IMR-90 (cell line): ENCODE measurements around the gene GALNT14. TPM values are rescaled to one million over a fixed set of nuclear protein-coding genes. Genes with fewer than 3 reads are reported as not detected.

ENCODE experiments used
- ATAC-seq: fragments of 200-7000 bp; cut with Tn5 transposase; 2 replicates; pipeline ENCODE4 v1.9.1; 2020; ENCODE audit warnings: low read depth, mild to moderate bottlenecking, moderate library complexity
- BruUV-seq: library from RNA; stranded (reverse); fragments of 400-500 nt; replicated peaks from 2 replicates; lab custom pipeline; 2021; lab: Mats Ljungman, UMichigan
- CTCF ChIA-PET: fragments of 300-600 bp; formaldehyde crosslinking; extraction: SDS; loops from one replicate; lab custom pipeline; 2021; ENCODE audit warnings: antibody characterized with exemption; lab: Yijun Ruan, JAX
- POLR2A ChIA-PET: fragments of 300-600 bp; sonication (Branson Sonifier 250); formaldehyde crosslinking; loops from one replicate; lab custom pipeline; 2022; ENCODE audit warnings: antibody characterized with exemption; ENCODE audit not compliant: unreplicated experiment; lab: Charles Lee
- DNase-seq: peaks from one replicate; pipeline ENCODE4 v3.0.0; 2013
- H2AFZ ChIP-seq: replicated peaks from 2 replicates; pipeline ENCODE3; 2013; ENCODE audit warnings: low read length, mild to moderate bottlenecking; ENCODE audit not compliant: poor library complexity
- H2AK5ac ChIP-seq: 2 replicates; pipeline ENCODE4 v1.6.1; 2013; ENCODE audit warnings: low read depth, low read length, inconsistent platforms
- H2AK9ac ChIP-seq: replicated peaks from 2 replicates; pipeline ENCODE3; 2013; ENCODE audit warnings: mild to moderate bottlenecking, low read depth, low read length, moderate library complexity; ENCODE audit not compliant: poor library complexity
- H2BK120ac ChIP-seq: 2 replicates; pipeline ENCODE4 v1.6.1; 2013; ENCODE audit warnings: low read depth, low read length, inconsistent platforms
- H2BK15ac ChIP-seq: 3 replicates; pipeline ENCODE4 v1.6.1; 2013; ENCODE audit warnings: low read depth, low read length, inconsistent platforms
- H2BK20ac ChIP-seq: 2 replicates; pipeline ENCODE4 v1.6.1; 2013; ENCODE audit warnings: low read depth, mild to moderate bottlenecking, inconsistent platforms, low read length, moderate library complexity
- H2BK5ac ChIP-seq: 2 replicates; pipeline ENCODE4 v1.6.1; 2013; ENCODE audit warnings: mild to moderate bottlenecking, low read depth, low read length, inconsistent platforms; ENCODE audit not compliant: poor library complexity, severe bottlenecking
- H3K14ac ChIP-seq: replicated peaks from 2 replicates; pipeline ENCODE4 v1.6.1; 2013; ENCODE audit warnings: low read depth, low read length, inconsistent platforms
- H3K18ac ChIP-seq: 2 replicates; pipeline ENCODE4 v1.6.1; 2013; ENCODE audit warnings: low read depth, low read length, control low read depth
- H3K23ac ChIP-seq: 2 replicates; pipeline ENCODE4 v1.6.1; 2013; ENCODE audit warnings: low read depth, low read length, inconsistent platforms
- H3K27ac ChIP-seq: 2 replicates; pipeline ENCODE4 v1.5.1; 2013; ENCODE audit warnings: mild to moderate bottlenecking, control low read depth, low read length; ENCODE audit not compliant: insufficient read depth
- H3K27me3 ChIP-seq: 2 replicates; pipeline ENCODE4 v1.6.1; 2013; ENCODE audit warnings: low read length; ENCODE audit not compliant: control insufficient read depth, insufficient read depth
- H3K36me3 ChIP-seq: 2 replicates; pipeline ENCODE4 v1.6.1; 2013; ENCODE audit warnings: low read length, mixed read lengths; ENCODE audit not compliant: control insufficient read depth, insufficient read depth
- H3K4ac ChIP-seq: 2 replicates; pipeline ENCODE4 v1.6.1; 2013; ENCODE audit warnings: low read depth, low read length, inconsistent platforms
- H3K4me1 ChIP-seq: 2 replicates; pipeline ENCODE4 v1.6.1; 2013; ENCODE audit warnings: low read length, mixed read lengths; ENCODE audit not compliant: control insufficient read depth, insufficient read depth
- H3K4me2 ChIP-seq: 2 replicates; pipeline ENCODE4 v1.6.1; 2013; ENCODE audit warnings: low read depth, mild to moderate bottlenecking, control low read depth, low read length, moderate library complexity
- H3K4me3 ChIP-seq: 2 replicates; pipeline ENCODE4 v1.5.1; 2013; ENCODE audit warnings: low read depth, mild to moderate bottlenecking, control low read depth, low read length, moderate library complexity; ENCODE audit not compliant: insufficient read depth
- H3K56ac ChIP-seq: 2 replicates; pipeline ENCODE4 v1.6.1; 2013; ENCODE audit warnings: low read length, inconsistent platforms; ENCODE audit not compliant: insufficient read depth; ENCODE audit errors: extremely low read depth
- H3K79me1 ChIP-seq, 2 experiments: 2 replicates each; pipeline ENCODE4 v1.6.1; 2013; ENCODE audit warnings: low read length in 2 of 2, inconsistent platforms in 1 of 2, low read depth in 1 of 2
- H3K9ac ChIP-seq: 2 replicates; pipeline ENCODE4 v1.6.1; 2013; ENCODE audit warnings: low read depth, low read length, control low read depth
- H3K9me1 ChIP-seq: 2 replicates; pipeline ENCODE4 v1.6.1; 2013; ENCODE audit warnings: low read length, inconsistent platforms; ENCODE audit not compliant: insufficient read depth
- H3K9me3 ChIP-seq: 2 replicates; pipeline ENCODE4 v1.6.1; 2013; ENCODE audit warnings: low read length; ENCODE audit not compliant: control insufficient read depth, insufficient read depth
- H4K20me1 ChIP-seq: 2 replicates; pipeline ENCODE4 v1.6.1; 2013; ENCODE audit warnings: low read length, inconsistent platforms; ENCODE audit not compliant: insufficient read depth
- H4K5ac ChIP-seq: 2 replicates; pipeline ENCODE4 v1.6.1; 2013; ENCODE audit warnings: mild to moderate bottlenecking, low read depth, low read length, control low read depth
- H4K8ac ChIP-seq, 2 experiments: 2 replicates each; pipeline ENCODE4 v1.6.1; 2013; ENCODE audit warnings: low read depth in 2 of 2, low read length in 2 of 2, control low read depth in 1 of 2, inconsistent platforms in 1 of 2
- H4K91ac ChIP-seq: 2 replicates; pipeline ENCODE4 v1.6.1; 2013; ENCODE audit warnings: low read depth, low read length, inconsistent platforms; ENCODE audit not compliant: insufficient read depth
- CHD1 ChIP-seq: IDR thresholded peaks from 2 replicates; pipeline ENCODE4 v1.6.1; 2012; ENCODE audit warnings: low read depth, low read length, improper control_type of control experiment
- NFE2L2 ChIP-seq: fragments of 150-350 bp; IDR thresholded peaks from 2 replicates; pipeline ENCODE4 v1.6.1; 2016; ENCODE audit warnings: low read depth, mild to moderate bottlenecking, low read length
- RAD21 ChIP-seq: IDR thresholded peaks from 2 replicates; pipeline ENCODE4 v1.6.1; 2012; ENCODE audit warnings: low read length, improper control_type of control experiment
- WGBS, 2 experiments: methylation state at CpG; one replicate each; pipeline versions ENCODE4 v1.1.5 to v1.1.7; 2013; ENCODE audit warnings: missing lambda C conversion rate in 2 of 2; ENCODE audit not compliant: insufficient read length in 1 of 2; ENCODE audit errors: extremely low coverage in 2 of 2; 5-methylcytosine and 5-hydroxymethylcytosine counted together
- dilution Hi-C: fragments of 300-500 bp; cut with HindIII; formaldehyde crosslinking; loops from one replicate; pipeline ENCODE4 v1.14.3; 2018; ENCODE audit warnings: low sequenced_read_pairs; ENCODE audit not compliant: unreplicated experiment
- in situ Hi-C: fragments of 300-500 bp; cut with MboI; formaldehyde crosslinking; loops from 3 replicates; pipeline ENCODE4 v1.14.3; 2019; ENCODE audit warnings: low sequenced_read_pairs, inconsistent platforms, mixed read lengths
- intact Hi-C: fragments of 100-400 bp; cut with micrococcal nuclease; formaldehyde crosslinking; loops from 2 replicates; pipeline ENCODE4 v1.10.0; 2022
- polyA plus RNA-seq, 3 experiments: library from polyadenylated mRNA; depleted of rRNA; stranded (reverse); fragments of >200 nt; gene quantifications; 2 replicates each; pipeline ENCODE4 v1.2.3, GENCODE V29; 2012; ENCODE audit warnings: low replicate concordance in 1 of 3
- total RNA-seq: library from RNA; depleted of rRNA; stranded (reverse); fragments of >200 nt; gene quantifications from 2 replicates; pipeline ENCODE4 v1.2.3, GENCODE V29; 2012
- TF ChIP-seq, protein P1 (sequence below): fragments of 150-350 bp; IDR thresholded peaks from 2 replicates; pipeline ENCODE4 v1.6.1; 2016; ENCODE audit warnings: low read depth, mild to moderate bottlenecking, low read length, moderate library complexity, borderline replicate concordance

Gene GALNT14
- total and polyA plus RNA-seq, 2 of the 4 experiments (the other 2 are of a cell fraction), result 0.15 to 0.18 TPM

DNA sequence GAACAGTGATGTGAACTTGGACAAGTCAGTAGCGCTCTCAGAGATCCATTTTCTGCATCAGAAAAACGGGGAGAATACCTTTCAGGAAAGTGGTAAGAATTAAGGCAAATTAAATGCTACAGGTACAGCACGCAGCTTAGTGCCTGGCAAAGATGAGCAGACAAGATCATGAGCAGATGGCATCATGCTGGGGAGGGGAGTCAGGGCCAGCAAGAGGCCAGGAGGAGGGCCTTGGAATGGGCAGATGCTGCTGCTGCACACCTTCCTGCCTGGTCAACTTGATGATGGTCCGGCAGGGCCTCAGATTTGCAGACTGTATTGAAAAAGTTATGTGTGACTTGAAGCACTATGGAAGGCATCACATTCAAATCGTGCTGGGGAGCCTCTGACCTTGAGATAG is 72.9 kb downstream of the GALNT14 start:
- Histone ChIP-seq H3K9me3 (no peaks in the 10 kb centered on the region), H3K4me2 (no peak overlapping the region), H4K20me1 (no peaks in the 10 kb centered on the region), H3K23ac (no peak overlapping the region), H2BK120ac (no peak overlapping the region), H3K18ac (no peak overlapping the region), H3K79me1 (no peaks in the 10 kb centered on the region), H3K14ac (no peak overlapping the region), H2AK5ac (no peak overlapping the region), H3K4ac (no peak overlapping the region), H2BK20ac (no peak overlapping the region), H4K91ac (no peak overlapping the region), H3K27me3 (no peaks in the 10 kb centered on the region), H3K4me1 (no peaks in the 10 kb centered on the region), H3K9me1 (no peaks in the 10 kb centered on the region), H3K9ac (no peak overlapping the region), H2AK9ac (no peak overlapping the region), H3K27ac (no peak overlapping the region), H3K36me3 (no peaks in the 10 kb centered on the region), H2BK15ac (no peak overlapping the region), H4K5ac (no peak overlapping the region), H2AFZ (no peak overlapping the region), H4K8ac (no peak overlapping the region), H2BK5ac (no peak overlapping the region), H3K56ac (no peak overlapping the region), H3K4me3 (no peak overlapping the region)
- ChIA-PET POLR2A (no interaction called here), CTCF (no interaction called here)
- 47% methylated on average over 3 of the region's 5 CpGs; no CpG with 5 or more reads in 1 of the 2 experiments for WGBS, 2 experiments
- DNase-seq, result no peak
- BruUV-seq, result no TSS peak
- ATAC-seq, result no peak
- intact Hi-C loops (no loop called here), dilution Hi-C loops (no loop called here), in situ Hi-C loops (no loop called here)
- no peak for TF ChIP-seq RAD21
- TF ChIP-seq, protein P1, sequence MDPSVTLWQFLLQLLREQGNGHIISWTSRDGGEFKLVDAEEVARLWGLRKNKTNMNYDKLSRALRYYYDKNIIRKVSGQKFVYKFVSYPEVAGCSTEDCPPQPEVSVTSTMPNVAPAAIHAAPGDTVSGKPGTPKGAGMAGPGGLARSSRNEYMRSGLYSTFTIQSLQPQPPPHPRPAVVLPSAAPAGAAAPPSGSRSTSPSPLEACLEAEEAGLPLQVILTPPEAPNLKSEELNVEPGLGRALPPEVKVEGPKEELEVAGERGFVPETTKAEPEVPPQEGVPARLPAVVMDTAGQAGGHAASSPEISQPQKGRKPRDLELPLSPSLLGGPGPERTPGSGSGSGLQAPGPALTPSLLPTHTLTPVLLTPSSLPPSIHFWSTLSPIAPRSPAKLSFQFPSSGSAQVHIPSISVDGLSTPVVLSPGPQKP, result no peak
- no peak for TF ChIP-seq NFE2L2
- TF ChIP-seq CHD1, result no peak
